Vagina (tissue), 2 donors: ENCODE results near the gene RHOG. TPM values are rescaled to one million over a fixed set of nuclear protein-coding genes. Genes with fewer than 3 reads are reported as not detected.

Experiments used
- DNase-seq, 2 donors: peaks; one replicate each; pipeline ENCODE4 v3.0.0-alpha.2; 2017; ENCODE audit errors: extremely low spot score in 2 of 2
- H3K27ac ChIP-seq: fragments of 200-600 bp; sonication (generic); one replicate; pipeline ENCODE4 v1.5.1; 2019
- H3K27me3 ChIP-seq: fragments of 200-600 bp; sonication (generic); one replicate; pipeline ENCODE4 v1.5.1; 2019
- H3K36me3 ChIP-seq, 2 donors: fragments of 200-600 bp; sonication (generic); one replicate each; pipeline ENCODE4 v1.5.1; 2017 to 2019
- H3K4me1 ChIP-seq: fragments of 200-600 bp; sonication (generic); one replicate; pipeline ENCODE4 v1.5.1; 2019
- H3K4me3 ChIP-seq, 2 donors: fragments of 200-600 bp; sonication (generic); 1 replicate in 1 of 2; 2 replicates in 1 of 2; pipeline ENCODE4 v1.5.1; 2016 to 2019
- H3K9me3 ChIP-seq: fragments of 200-600 bp; sonication (generic); one replicate; pipeline ENCODE4 v1.5.1; 2019
- CTCF ChIP-seq, 3 experiments: fragments of 450-650 bp in 2 of 3; fragments of 200-600 bp in 1 of 3; sonication (generic) in 1 of 3; IDR thresholded peaks; one replicate each; pipeline ENCODE4 v1.5.1; 2017 to 2019; ENCODE audit warnings: antibody characterized with exemption in 3 of 3, mild to moderate bottlenecking in 2 of 3, moderate library complexity in 2 of 3
- POLR2A ChIP-seq, 2 donors: fragments of 450-650 bp; IDR thresholded peaks; one replicate each; pipeline ENCODE4 v1.6.1; 2017; ENCODE audit warnings: antibody characterized with exemption in 2 of 2, mild to moderate bottlenecking in 2 of 2, moderate library complexity in 2 of 2
- POLR2AphosphoS5 ChIP-seq, 2 donors: sonication (generic); formaldehyde crosslinking; IDR thresholded peaks; one replicate each; pipeline ENCODE4 v1.9.0; 2017; ENCODE audit warnings: antibody characterized with exemption in 2 of 2, mild to moderate bottlenecking in 2 of 2, low read depth in 1 of 2; ENCODE audit not compliant: insufficient read depth in 1 of 2
- intact Hi-C: fragments of 100-400 bp; cut with DNase I; formaldehyde crosslinking; loops from one replicate; pipeline ENCODE4 v1.15.1; 2023
- total RNA-seq: library from RNA; depleted of rRNA; stranded (reverse); fragments of >200 nt; gene quantifications from one replicate; pipeline ENCODE4 v1.2.3, GENCODE V29; 2016

The RHOG gene
- total RNA-seq, 1 donor from 2014 or later: 107 TPM

- H3K9me3 ChIP-seq: no peaks in the 10 kb centered on the region
- H3K27ac ChIP-seq: no peak overlapping the region
- intact Hi-C loops: no loop called here
- no peaks in the 10 kb centered on the region for H3K27me3 ChIP-seq
- no peak overlapping the region for H3K4me3 ChIP-seq
- peaks cover 0 to 19% of the 10 kb centered on the region in 2 donors for H3K36me3 ChIP-seq
- TF ChIP-seq POLR2AphosphoS5 (IDR thresholded peaks at IDR 0.05; ENCODE audit: insufficient read depth in 1 of 2, low read depth in 1 of 2): no peak
- TF ChIP-seq POLR2A (IDR thresholded peaks at IDR 0.05): no peak
- no peak for TF ChIP-seq CTCF (IDR thresholded peaks at IDR 0.05)
- peaks cover 6% of the 10 kb centered on the region for H3K4me1 ChIP-seq
- no peak for DNase-seq
Measured at GRCh38 chr11:3826721-3827120, 14.0 kb downstream of the RHOG start.

- intact Hi-C loops: no loop called here
- Histone ChIP-seq H3K4me1 (peaks cover 6% of the 10 kb centered on the region), H3K27me3 (no peaks in the 10 kb centered on the region), H3K27ac (no peak overlapping the region), H3K9me3 (no peaks in the 10 kb centered on the region), H3K36me3 (peaks cover 0 to 19% of the 10 kb centered on the region in 2 donors), H3K4me3 (no peak overlapping the region)
- no peak for DNase-seq
- TF ChIP-seq POLR2A (IDR thresholded peaks at IDR 0.05) (no peak), CTCF (IDR thresholded peaks at IDR 0.05) (no peak), POLR2AphosphoS5 (IDR thresholded peaks at IDR 0.05; ENCODE audit: insufficient read depth in 1 of 2, low read depth in 1 of 2) (no peak)
Measured at GRCh38 chr11:3825473-3826154, 15.1 kb downstream of the RHOG start.

GRCh38 chr11:3824714-3825472 is 15.9 kb downstream of the RHOG start:
- H3K4me3 ChIP-seq: no peak overlapping the region
- no peak for DNase-seq
- H3K27me3 ChIP-seq: no peaks in the 10 kb centered on the region
- intact Hi-C loops: no loop called here
- TF ChIP-seq CTCF (IDR thresholded peaks at IDR 0.05) (peak in 1 of 3 experiments; percentile 33), POLR2A (IDR thresholded peaks at IDR 0.05) (no peak)
- H3K4me1 ChIP-seq: peaks cover 6% of the 10 kb centered on the region
- no peak overlapping the region for H3K27ac ChIP-seq
- H3K36me3 ChIP-seq: peaks cover 0 to 19% of the 10 kb centered on the region in 2 donors
- H3K9me3 ChIP-seq: no peaks in the 10 kb centered on the region

- DNase-seq: no peak
- TF ChIP-seq POLR2AphosphoS5 (IDR thresholded peaks at IDR 0.05; ENCODE audit: insufficient read depth in 1 of 2, low read depth in 1 of 2): no peak
- peaks cover 6% of the 10 kb centered on the region for H3K4me1 ChIP-seq
- H3K27ac ChIP-seq: no peak overlapping the region
- H3K4me3 ChIP-seq: no peak overlapping the region
- peaks cover 0 to 19% of the 10 kb centered on the region in 2 donors for H3K36me3 ChIP-seq
- H3K9me3 ChIP-seq: no peaks in the 10 kb centered on the region
- H3K27me3 ChIP-seq: no peaks in the 10 kb centered on the region
- intact Hi-C loops: no loop called here
Measured at GRCh38 chr11:3823762-3824506, 16.8 kb downstream of the RHOG start.

- TF ChIP-seq POLR2A (IDR thresholded peaks at IDR 0.05) (no peak), POLR2AphosphoS5 (IDR thresholded peaks at IDR 0.05; ENCODE audit: insufficient read depth in 1 of 2, low read depth in 1 of 2) (no peak), CTCF (IDR thresholded peaks at IDR 0.05) (no peak)
- Histone ChIP-seq H3K9me3 (no peaks in the 10 kb centered on the region), H3K27me3 (no peaks in the 10 kb centered on the region), H3K4me3 (no peak overlapping the region), H3K36me3 (peaks cover 0 to 19% of the 10 kb centered on the region in 2 donors), H3K4me1 (peaks cover 6% of the 10 kb centered on the region), H3K27ac (no peak overlapping the region)
- no peak for DNase-seq
- intact Hi-C loops: no loop called here
Measured at GRCh38 chr11:3823303-3823702, 17.5 kb downstream of the RHOG start.
